SU-DHL-6 (cell line): Measurements from ENCODE around the gene GATAD2B.

Experiments
- CTCF ChIP-seq: fragments of 200-600 bp; sonication (generic); IDR thresholded peaks from one replicate; pipeline ENCODE4 v1.5.1; 2017; ENCODE audit warnings: antibody characterized with exemption, mild to moderate bottlenecking, low read length, moderate library complexity; ENCODE audit not compliant: insufficient read depth, poor library complexity, severe bottlenecking
- EZH2phosphoT487 ChIP-seq: fragments of 200-600 bp; sonication (generic), shearing (Covaris generic); conservative IDR thresholded peaks from 2 replicates; pipeline ENCODE4 v1.6.1; 2018; ENCODE audit warnings: mild to moderate bottlenecking, antibody characterized with exemption, low read length, moderate library complexity, mixed read lengths

- peak; percentile 36 for TF ChIP-seq CTCF
- no peak for TF ChIP-seq EZH2phosphoT487
Observed at GRCh38 chr1:153771841-153772593, 150.8 kb downstream of the GATAD2B start.
